Astrocyte of the spinal cord (primary cell): Measurements from ENCODE around the gene KIF26B.
"Not testable (repeated sequence)": the region's sequence is repeated elsewhere in the genome, so short reads cannot be mapped to it uniquely, and the experiment has no call there.

Experiments
- DNase-seq: peaks from one replicate; pipeline ENCODE4 v3.0.0; 2011; ENCODE audit warnings: low read depth, low spot score
- H3K4me3 ChIP-seq: 2 replicates; pipeline ENCODE4 v1.5.1; 2011; ENCODE audit warnings: low read depth, mild to moderate bottlenecking, low read length, moderate library complexity
- in situ Hi-C: cut with HindIII; loops from 2 replicates; pipeline ENCODE4 v1.10.0; 2017; ENCODE audit warnings: low sequenced_read_pairs
- TF ChIP-seq, protein P1 (sequence below): IDR thresholded peaks from 2 replicates; pipeline ENCODE4 v1.5.1; 2012; ENCODE audit warnings: low read depth, mild to moderate bottlenecking, low read length, inconsistent platforms

The KIF26B gene

DNA sequence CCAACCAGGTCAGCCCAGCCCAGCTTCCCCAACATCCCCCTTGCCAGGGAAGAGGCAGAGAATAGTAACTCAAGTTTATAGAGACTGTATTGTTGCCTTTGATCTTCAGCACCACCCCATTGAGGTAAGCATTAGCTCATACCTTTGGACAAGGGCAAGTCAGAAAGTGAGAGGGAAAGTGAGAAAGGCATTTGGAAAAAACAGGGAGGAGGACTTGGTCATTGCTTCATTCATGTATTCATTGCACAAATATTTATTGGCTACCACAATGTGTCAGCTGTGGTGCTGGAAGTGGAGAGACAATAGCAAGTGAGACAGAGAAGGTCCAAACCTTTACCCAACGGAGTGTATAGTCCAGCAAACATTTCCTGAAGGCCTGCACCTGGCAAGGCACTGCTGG, 561.2 kb downstream of the KIF26B start:
- no peak overlapping the region for H3K4me3 ChIP-seq
- in situ Hi-C loops, result no loop called here
- peak; percentile 88 for DNase-seq
- TF ChIP-seq, protein P1, sequence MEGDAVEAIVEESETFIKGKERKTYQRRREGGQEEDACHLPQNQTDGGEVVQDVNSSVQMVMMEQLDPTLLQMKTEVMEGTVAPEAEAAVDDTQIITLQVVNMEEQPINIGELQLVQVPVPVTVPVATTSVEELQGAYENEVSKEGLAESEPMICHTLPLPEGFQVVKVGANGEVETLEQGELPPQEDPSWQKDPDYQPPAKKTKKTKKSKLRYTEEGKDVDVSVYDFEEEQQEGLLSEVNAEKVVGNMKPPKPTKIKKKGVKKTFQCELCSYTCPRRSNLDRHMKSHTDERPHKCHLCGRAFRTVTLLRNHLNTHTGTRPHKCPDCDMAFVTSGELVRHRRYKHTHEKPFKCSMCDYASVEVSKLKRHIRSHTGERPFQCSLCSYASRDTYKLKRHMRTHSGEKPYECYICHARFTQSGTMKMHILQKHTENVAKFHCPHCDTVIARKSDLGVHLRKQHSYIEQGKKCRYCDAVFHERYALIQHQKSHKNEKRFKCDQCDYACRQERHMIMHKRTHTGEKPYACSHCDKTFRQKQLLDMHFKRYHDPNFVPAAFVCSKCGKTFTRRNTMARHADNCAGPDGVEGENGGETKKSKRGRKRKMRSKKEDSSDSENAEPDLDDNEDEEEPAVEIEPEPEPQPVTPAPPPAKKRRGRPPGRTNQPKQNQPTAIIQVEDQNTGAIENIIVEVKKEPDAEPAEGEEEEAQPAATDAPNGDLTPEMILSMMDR, result no peak

DNA sequence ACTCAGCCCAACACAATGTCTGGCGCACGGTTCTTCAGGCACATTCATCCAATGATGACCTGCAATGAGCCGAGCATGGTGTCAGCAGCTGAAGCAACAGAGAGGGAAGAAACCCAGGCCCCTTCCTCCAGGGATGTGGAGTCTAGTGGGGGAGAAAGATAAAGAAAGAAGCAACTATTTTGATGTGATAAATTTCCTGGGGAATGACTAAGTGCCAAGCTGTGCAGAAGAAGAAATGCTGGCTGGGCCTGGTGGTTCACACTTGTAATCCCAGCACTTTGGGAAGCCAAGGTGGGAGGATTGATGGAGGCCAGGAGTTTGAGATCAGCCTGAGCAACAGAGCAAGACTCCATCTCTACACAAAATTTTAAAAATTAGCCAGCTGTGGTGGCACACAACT, 561.8 kb downstream of the KIF26B start:
- DNase-seq, result no peak
- TF ChIP-seq, protein P1, result no peak
- in situ Hi-C loops, result no loop called here
- H3K4me3 ChIP-seq, result no peak overlapping the region

DNA sequence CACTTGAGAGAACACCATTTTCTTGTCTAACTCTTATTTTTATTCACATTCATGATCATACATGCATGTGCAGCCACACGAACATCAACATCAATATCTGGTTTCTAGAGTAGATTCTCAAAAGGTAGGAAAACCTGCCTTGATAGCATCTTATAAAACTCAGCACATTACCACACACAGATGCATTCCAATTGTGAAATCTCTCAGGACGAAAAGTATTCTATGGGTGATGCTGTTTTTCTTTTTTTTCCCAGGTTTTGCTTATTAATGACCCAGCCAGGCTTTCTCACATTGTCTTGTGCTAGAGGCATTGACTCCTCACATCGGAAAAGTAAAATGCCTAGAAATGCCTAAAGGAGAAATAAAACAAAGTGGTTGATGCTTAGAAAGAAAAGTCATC, 562.8 kb downstream of the KIF26B start:
- no peak for DNase-seq
- no peak overlapping the region for H3K4me3 ChIP-seq
- in situ Hi-C loops, result no loop called here
- TF ChIP-seq, protein P1, result no peak

DNA sequence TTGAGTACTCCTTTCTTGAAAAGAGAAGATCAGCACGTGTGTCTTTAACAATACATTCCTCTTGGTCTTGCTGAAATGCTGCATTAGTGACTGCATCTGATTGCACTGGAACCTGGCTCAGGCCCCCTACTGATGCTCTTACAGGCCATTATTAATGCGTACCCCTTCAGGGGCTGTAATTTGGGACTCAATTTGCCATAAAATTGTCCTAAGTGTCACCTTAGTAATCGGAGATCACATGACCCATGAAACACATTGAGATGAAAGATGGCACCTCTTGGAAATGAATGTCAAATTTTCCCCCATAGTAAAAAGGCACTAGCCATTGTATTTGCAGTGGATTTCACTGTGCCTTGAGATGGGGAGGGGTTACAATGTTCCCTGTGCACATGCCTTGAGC, 563.3 kb downstream of the KIF26B start:
- TF ChIP-seq, protein P1, result no peak
- in situ Hi-C loops, result no loop called here
- DNase-seq, result no peak
- H3K4me3 ChIP-seq, result no peak overlapping the region

DNA sequence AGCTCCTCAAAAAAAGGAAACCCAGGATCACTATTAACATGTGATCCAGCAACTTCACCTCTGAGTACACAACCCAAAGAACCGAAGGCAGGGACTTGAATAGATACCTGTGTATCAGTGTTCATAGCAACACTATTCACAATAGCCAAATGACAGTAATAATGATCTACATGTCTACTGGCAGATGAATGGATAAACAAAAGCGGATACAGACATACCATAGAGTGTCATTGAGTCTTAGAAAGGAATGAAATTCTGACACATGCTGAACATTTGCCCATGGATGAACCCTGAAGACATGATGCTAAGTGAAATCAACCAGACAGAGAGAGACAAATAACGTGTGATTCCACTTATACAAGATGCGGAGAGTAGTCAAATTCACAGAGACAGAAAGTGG, 564.2 kb downstream of the KIF26B start:
- H3K4me3 ChIP-seq, result no peak overlapping the region
- in situ Hi-C loops, result no loop called here

DNA sequence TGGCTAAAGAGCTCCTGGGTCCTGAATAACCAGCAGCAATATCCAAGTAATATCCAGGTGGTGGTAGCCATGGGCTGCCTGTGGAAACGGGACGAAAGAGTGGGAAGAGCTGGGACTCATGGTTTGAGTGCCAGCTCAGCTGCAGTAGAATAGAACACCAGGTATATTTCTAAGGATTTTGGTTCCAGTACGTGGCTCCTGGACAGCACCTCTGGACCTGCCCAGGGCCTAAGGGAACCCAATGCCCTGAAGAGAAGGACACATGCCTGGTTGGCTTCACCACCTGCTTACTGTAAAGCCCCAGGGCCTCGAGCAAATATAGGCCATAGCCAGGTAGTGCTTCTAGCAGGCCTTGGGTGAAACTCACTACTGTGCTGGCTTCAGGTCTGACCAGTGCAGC, 566.7 kb downstream of the KIF26B start:
- H3K4me3 ChIP-seq, result no peak overlapping the region
- DNase-seq, result no peak
- in situ Hi-C loops, result no loop called here
- TF ChIP-seq, protein P1, result no peak

More for the DNA sequence above, 564.2 kb downstream of the KIF26B start:
- DNase-seq, result no peak
- TF ChIP-seq, protein P1, result no peak

DNA sequence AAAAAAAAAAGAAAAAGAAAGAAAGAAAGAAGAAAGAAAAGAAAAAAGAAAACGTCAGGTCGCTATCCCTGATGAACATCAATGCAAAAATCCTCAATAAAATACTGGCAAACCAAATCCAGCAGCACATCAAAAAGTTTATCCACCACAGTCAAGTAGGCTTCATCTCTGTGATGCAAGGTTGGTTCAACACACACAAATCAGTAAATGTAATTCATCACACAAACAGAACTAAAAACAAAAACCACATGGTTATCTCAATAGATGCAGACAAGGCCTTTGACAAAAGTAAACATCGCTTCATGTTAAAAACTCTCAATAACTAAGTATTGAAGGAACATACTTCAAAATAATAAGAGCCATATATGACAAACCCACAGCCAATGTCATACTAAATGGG, 573.2 kb downstream of the KIF26B start:
- in situ Hi-C loops, DNase-seq, H3K4me3 ChIP-seq: not testable (repeated sequence)
